ENCODE data around the gene TOX2.

TOX2 gene

DNA sequence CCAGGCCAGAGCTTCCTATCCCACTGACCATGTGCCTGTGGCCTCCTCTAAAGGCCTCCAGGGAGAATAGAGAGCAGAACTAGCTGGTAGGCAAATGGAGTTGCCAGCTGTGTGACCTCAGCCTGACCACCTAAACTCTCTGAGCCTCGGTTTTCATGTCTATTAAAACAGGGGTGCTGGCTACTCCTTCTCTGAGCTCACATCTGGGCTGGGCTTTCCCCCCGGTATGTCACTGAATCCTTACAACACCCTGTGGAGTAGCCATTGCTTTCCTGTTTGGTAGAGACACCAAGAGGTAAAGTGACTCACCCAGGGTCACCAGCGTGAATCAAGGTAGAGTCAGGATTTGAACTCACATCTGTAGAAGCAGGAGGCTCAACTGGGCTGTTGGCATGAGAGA lies 140.2 kb downstream of the TOX2 start:
- Histone ChIP-seq H3K27ac (no peak overlapping the region), H3K79me2 (no peaks in the 10 kb centered on the region), H3K4me1 (no peaks in the 10 kb centered on the region), H3K27me3 (ENCODE audit: control insufficient read depth, insufficient read depth, low read length) (no peaks in the 10 kb centered on the region), H3K9ac (no peak overlapping the region), H3K4me3 (ENCODE audit: low read depth, low read length) (no peak overlapping the region), H3K9me3 (ENCODE audit: control insufficient read depth, low read length) (no peaks in the 10 kb centered on the region), H3K4me2 (ENCODE audit: low read length) (no peak overlapping the region), H3K36me3 (ENCODE audit: control insufficient read depth, insufficient read depth, low read length) (no peaks in the 10 kb centered on the region), H2AFZ (no peak overlapping the region)
- TF ChIP-seq, protein P1, sequence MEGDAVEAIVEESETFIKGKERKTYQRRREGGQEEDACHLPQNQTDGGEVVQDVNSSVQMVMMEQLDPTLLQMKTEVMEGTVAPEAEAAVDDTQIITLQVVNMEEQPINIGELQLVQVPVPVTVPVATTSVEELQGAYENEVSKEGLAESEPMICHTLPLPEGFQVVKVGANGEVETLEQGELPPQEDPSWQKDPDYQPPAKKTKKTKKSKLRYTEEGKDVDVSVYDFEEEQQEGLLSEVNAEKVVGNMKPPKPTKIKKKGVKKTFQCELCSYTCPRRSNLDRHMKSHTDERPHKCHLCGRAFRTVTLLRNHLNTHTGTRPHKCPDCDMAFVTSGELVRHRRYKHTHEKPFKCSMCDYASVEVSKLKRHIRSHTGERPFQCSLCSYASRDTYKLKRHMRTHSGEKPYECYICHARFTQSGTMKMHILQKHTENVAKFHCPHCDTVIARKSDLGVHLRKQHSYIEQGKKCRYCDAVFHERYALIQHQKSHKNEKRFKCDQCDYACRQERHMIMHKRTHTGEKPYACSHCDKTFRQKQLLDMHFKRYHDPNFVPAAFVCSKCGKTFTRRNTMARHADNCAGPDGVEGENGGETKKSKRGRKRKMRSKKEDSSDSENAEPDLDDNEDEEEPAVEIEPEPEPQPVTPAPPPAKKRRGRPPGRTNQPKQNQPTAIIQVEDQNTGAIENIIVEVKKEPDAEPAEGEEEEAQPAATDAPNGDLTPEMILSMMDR (IDR thresholded peaks at IDR 0.05): no peak

DNA sequence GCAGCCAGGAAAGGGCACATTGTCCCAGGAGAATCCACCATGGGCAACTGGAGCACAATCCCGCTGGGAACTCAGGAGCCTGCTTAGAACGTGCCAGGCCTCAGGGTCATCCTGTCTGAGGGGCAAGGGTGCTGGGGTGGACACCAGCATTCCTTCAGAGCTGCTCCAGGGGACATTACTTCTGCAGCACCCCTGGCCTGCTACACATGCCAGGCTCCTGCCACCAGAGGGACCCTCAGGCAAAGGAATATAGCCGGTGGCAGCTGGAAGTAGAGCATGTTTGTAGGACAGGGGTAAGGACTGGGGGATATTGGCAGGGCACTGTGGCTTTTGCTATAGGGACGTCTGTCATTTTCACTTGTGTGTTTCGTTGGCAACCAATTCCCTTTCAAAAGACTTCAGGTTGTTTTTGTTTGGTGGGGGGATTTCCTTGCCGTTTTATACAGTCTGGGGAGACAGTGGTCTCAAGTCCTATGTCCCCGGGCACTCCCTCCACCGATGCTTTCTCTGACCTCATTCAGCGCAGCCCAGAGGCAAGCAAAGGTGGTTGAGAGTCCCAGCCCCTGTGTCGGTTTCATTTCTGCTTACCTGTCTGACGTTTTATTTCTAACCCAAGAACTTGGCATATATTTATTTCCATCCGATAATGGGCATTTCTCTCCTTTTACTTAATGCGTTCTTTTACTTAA lies 141.5 kb downstream of the TOX2 start:
- H3K27ac ChIP-seq: no peak overlapping the region
- no peaks in the 10 kb centered on the region for H3K79me2 ChIP-seq
- no peak overlapping the region for H3K4me2 ChIP-seq (ENCODE audit: low read length)
- no peaks in the 10 kb centered on the region for H3K27me3 ChIP-seq (ENCODE audit: control insufficient read depth, insufficient read depth, low read length)
- H3K4me1 ChIP-seq: no peaks in the 10 kb centered on the region
- H3K9ac ChIP-seq: no peak overlapping the region
- no peak overlapping the region for H2AFZ ChIP-seq
- no peaks in the 10 kb centered on the region for H3K9me3 ChIP-seq (ENCODE audit: control insufficient read depth, low read length)
- TF ChIP-seq, protein P1 (IDR thresholded peaks at IDR 0.05): peak; percentile 34
- H3K36me3 ChIP-seq (ENCODE audit: control insufficient read depth, insufficient read depth, low read length): no peaks in the 10 kb centered on the region
- no peak overlapping the region for H3K4me3 ChIP-seq (ENCODE audit: low read depth, low read length)

DNA sequence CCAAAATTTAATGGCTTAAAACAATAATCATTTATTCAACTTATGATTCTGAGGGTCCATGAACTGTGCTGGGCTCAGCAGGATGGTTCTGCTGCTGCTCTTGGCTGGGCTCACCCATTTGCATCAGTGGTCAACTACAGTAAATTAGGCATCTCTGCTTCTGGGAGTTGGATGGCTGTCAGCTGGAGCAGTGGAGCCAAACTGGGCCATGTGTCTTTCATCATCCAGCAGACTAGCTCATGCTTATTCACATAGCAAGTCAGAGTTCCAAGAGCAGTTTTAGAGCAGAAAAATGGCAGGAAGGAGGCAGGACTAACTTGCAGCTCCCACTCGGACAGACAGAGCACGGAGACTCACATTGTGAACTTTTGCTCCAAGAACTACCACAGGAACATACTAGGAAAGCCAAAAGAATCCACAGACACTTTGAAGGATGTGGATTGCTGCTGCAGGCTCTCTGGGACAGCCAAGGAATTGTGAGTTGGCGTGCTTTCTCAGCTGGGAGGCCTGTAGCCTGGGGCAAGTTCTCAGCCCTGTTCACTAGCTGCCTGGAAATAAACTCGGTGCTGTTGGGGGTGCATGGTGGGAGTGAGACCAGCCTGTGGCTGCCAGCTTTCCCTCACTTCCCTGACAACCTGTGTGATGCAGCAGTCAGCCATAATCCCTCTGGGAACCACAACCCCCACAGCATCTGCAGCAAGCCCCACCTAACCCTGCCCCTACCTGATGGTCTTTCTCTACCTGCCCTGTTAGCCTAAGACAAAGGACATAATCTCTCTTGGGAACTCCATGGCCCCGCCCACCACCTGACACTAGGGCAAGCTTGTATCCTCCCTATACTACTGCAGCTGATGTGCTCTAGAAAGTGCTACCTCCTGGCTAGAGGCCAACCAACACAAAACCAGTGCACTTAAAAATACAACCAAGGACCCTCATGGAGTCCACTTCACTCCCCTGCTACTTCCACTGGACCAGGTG lies 143.3 kb downstream of the TOX2 start:
- Histone ChIP-seq H3K9me3 (ENCODE audit: control insufficient read depth, low read length) (no peaks in the 10 kb centered on the region), H3K4me2 (ENCODE audit: low read length) (no peak overlapping the region), H3K4me3 (ENCODE audit: low read depth, low read length) (no peak overlapping the region), H2AFZ (no peak overlapping the region), H3K4me1 (no peaks in the 10 kb centered on the region), H3K27ac (no peak overlapping the region), H3K9ac (no peak overlapping the region), H3K36me3 (ENCODE audit: control insufficient read depth, insufficient read depth, low read length) (no peaks in the 10 kb centered on the region), H3K79me2 (no peaks in the 10 kb centered on the region), H3K27me3 (ENCODE audit: control insufficient read depth, insufficient read depth, low read length) (no peaks in the 10 kb centered on the region)
- TF ChIP-seq, protein P1 (IDR thresholded peaks at IDR 0.05): no peak

DNA sequence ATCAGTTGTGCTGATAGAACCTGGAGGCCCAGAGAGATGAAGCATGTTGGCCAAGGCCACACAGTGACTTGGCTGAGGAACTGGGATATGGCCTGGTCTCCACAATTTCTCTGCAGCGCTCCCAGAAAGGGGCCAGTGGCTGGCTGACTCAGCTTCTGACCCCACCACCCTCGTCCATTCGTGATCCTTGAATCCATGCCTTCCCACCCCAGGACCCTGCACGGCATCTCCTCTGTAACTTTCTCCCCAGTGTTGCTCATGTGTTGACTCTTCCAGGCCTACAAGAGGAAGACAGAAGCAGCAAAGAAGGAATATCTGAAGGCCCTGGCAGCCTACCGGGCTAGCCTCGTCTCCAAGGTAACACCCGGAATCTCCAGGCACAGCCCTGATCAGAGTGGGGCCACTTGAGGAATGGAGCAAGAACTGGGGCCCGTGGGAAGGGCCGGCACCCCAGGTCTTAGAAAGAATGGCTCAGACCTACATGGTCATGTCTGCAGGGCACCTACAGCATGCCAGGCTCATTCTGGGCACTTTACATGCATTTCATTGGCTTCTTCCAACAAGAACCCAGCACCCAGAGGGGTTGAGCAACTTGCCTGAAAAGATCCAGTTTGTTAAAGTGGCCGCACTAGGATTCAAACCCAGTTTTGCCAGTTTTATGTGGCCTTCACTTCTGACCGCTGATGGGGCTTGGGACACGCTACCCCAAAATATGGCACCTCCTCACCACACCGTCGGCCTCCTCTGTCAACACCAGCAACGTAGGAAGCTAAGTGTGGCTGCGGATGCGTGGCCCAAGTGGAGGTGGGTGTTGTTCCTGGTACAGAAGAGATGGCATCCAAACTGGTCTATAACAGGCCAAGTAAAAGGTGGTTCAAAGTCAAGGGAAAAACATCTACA lies 150.1 kb downstream of the TOX2 start:
- no peak overlapping the region for H2AFZ ChIP-seq
- H3K9me3 ChIP-seq (ENCODE audit: control insufficient read depth, low read length): no peaks in the 10 kb centered on the region
- no peaks in the 10 kb centered on the region for H3K36me3 ChIP-seq (ENCODE audit: control insufficient read depth, insufficient read depth, low read length)
- no peak overlapping the region for H3K4me2 ChIP-seq (ENCODE audit: low read length)
- no peaks in the 10 kb centered on the region for H3K4me1 ChIP-seq
- no peaks in the 10 kb centered on the region for H3K27me3 ChIP-seq (ENCODE audit: control insufficient read depth, insufficient read depth, low read length)
- no peak overlapping the region for H3K4me3 ChIP-seq (ENCODE audit: low read depth, low read length)
- H3K27ac ChIP-seq: no peak overlapping the region
- H3K9ac ChIP-seq: no peak overlapping the region
- no peaks in the 10 kb centered on the region for H3K79me2 ChIP-seq
- TF ChIP-seq, protein P1 (IDR thresholded peaks at IDR 0.05): no peak

Data from parathyroid adenoma (tissue), 2 donors.